Astrocyte of the cerebellum (primary cell): Measurements from ENCODE around the gene GLCCI1.

Experiments used
- DNase-seq: peaks from one replicate; pipeline ENCODE4 v3.0.0-alpha.2; 2011; ENCODE audit warnings: low read depth
- H3K4me3 ChIP-seq: 2 replicates; pipeline ENCODE4 v1.5.1; 2011; ENCODE audit warnings: mild to moderate bottlenecking, low read depth, low read length, moderate library complexity
- CTCF ChIP-seq: IDR thresholded peaks from 2 replicates; pipeline ENCODE4 v1.5.1; 2012; ENCODE audit warnings: low read length, low read depth, moderate library complexity, mild to moderate bottlenecking; ENCODE audit errors: missing control alignments
- in situ Hi-C: cut with HindIII; loops from 2 replicates; pipeline ENCODE4 v1.10.0; 2017; ENCODE audit warnings: low sequenced_read_pairs

Gene GLCCI1

GRCh38 chr7:7923818-7924217 is 44.8 kb upstream of the GLCCI1 start:
- no peak overlapping the region for H3K4me3 ChIP-seq
- in situ Hi-C loops: no loop called here
- DNase-seq: no peak
- TF ChIP-seq CTCF: no peak

GRCh38 chr7:7924303-7924702 is 44.3 kb upstream of the GLCCI1 start:
- TF ChIP-seq CTCF: no peak
- no peak for DNase-seq
- no peak overlapping the region for H3K4me3 ChIP-seq
- in situ Hi-C loops: no loop called here

DNA sequence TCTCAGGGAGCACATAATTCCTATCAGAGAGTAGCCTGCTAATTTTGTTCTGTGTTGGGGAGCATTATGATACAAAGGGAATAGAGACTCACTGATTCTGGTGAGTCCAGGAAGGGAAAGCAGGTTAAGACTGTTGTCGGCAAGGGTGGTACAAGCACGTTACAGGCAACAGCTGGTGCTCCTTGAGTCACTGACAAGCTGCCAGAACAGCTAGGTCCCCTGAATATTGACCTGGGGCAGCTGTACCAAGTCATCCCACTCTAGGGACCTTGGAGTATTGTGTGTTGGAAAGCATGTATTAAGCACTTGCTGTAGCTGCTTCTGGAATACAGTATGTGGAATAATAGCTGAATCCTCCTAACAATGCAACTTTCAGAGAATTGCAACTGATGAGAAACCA is 37.0 kb upstream of the GLCCI1 start:
- no peak for DNase-seq
- no peak overlapping the region for H3K4me3 ChIP-seq
- in situ Hi-C loops: no loop called here
- TF ChIP-seq CTCF: no peak

GRCh38 chr7:7932553-7932952 is 36.0 kb upstream of the GLCCI1 start:
- H3K4me3 ChIP-seq: no peak overlapping the region
- DNase-seq: no peak
- TF ChIP-seq CTCF: no peak
- in situ Hi-C loops: no loop called here

DNA sequence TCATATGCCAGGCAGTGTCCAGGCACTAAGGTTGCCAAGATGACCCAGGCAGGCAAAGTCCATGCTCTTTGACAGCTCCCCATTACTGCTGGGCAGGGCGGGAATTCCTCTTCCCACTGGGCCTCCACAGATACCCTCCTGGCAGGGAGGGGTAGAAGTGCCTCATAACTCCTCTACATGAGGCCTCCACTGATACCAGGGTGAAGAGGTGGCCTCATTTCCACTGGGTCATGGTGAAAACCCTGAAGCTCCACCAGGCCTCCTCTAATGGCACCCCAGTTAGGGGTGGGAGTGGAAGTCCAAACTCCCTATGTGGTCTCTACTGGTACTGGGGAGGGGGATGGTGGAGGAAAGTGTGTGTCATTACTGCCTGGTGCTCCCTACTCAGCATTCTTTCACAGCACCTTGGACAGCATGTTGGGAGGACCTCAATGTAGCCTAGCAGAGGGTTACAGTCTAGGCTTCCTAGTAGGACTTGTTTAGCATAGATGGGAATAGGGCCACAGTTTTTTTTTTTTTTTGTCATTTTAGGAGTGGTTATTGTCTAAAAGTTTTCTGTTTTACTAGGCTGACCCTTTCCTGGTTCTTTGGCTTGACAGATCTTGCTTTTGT is 34.6 kb upstream of the GLCCI1 start:
- H3K4me3 ChIP-seq: no peak overlapping the region
- no peak for DNase-seq
- in situ Hi-C loops: no loop called here
- TF ChIP-seq CTCF: no peak

DNA sequence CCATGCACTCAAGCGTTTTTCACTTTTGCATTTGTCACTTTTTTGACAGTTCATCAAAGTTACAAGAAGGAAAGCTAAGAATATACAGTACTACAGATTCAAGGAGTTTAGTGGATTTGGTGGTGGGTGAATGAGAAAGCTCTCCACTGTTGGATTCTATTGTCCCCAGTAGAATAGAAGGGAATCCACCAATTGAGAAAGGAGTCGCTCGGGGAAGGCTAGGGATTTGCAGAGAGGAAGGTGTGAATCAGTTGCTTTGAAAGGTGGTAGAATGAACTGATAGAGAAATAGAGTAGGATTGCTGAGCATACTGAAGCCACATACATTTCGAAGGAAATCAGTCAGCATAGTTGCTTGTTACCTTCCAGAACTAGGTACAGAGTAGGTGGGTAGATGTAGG is 33.7 kb upstream of the GLCCI1 start:
- H3K4me3 ChIP-seq: no peak overlapping the region
- no peak for DNase-seq
- TF ChIP-seq CTCF: no peak
- in situ Hi-C loops: no loop called here

DNA sequence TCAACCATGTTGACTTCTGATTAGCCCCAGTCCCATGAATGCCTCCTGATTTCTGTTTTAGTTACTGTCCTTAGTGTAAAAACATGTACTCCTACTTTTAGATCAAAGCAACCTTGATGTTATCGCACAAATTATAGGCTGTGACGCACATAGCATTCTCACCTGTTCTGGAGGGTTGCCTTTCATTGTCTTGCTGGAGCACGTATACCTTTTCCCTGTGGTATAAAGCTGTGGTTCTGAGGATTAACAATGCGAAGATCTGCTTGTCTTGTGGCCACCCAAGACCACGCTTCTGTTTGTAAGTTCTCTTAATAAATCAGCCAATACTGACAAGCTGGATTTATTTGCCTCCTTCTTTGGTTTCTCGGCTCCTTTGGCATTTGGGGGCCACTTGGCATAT is 30.1 kb upstream of the GLCCI1 start:
- in situ Hi-C loops: no loop called here
- no peak overlapping the region for H3K4me3 ChIP-seq
- no peak for DNase-seq
- no peak for TF ChIP-seq CTCF
